Measurements from ENCODE around the gene LTF.
"Not testable (repeated sequence)": the region's sequence is repeated elsewhere in the genome, so short reads cannot be mapped to it uniquely, and the experiment has no call there.

The LTF gene

DNA sequence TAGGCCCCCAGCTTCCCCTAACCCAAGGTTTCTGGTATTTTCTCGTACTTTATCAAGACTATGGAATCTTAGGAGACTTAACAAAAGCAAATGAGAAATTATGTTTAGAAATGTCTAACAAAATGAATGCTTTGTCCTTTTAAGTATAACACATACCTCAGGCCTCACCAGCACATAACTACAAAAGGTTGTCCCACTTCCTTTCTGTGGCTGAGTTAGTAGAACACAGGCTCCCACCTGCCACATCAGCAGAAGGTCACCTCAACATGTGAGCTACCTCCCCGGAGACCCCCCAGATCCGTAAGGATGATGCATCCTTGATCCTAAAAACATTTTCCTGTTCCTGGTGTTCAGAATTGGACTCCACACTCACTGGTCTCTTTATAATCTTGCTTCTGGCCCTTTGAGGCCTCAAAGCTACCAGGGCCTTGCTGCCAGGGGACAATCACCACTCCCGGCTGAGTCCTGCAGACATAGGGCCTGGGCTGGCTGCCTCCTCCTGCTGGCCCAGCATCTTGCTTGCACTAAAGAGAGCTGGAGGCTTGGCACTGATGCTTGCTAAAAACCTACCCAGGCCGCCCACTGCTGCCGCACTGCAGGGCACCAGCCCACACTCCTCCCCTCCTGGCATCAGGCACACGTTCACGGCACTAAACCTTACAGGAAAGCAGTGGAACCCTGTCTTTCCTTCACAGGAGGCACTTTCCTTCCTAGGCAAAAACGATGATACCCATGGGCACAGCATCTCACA, 54.8 kb downstream of the LTF start:
- Mint-ChIP-seq H3K27me3 (ENCODE audit: low read depth) (peaks cover 9% of the 10 kb centered on the region), H3K4me1 (ENCODE audit: low read depth) (peaks cover 31% of the 10 kb centered on the region), H3K9me3 (no peaks in the 10 kb centered on the region), H3K27ac (no peak overlapping the region), H3K4me3 (peak overlapping the region; percentile 26), H3K36me3 (ENCODE audit: low read depth) (peaks cover 13% of the 10 kb centered on the region)

GRCh38 chr3:46408853-46409252, 55.9 kb downstream of the LTF start:
- H3K36me3 Mint-ChIP-seq (ENCODE audit: low read depth), result peaks cover 13% of the 10 kb centered on the region
- no peak overlapping the region for H3K4me3 Mint-ChIP-seq
- no peaks in the 10 kb centered on the region for H3K9me3 Mint-ChIP-seq
- H3K4me1 Mint-ChIP-seq (ENCODE audit: low read depth), result peaks cover 31% of the 10 kb centered on the region
- peak overlapping the region; percentile 41 for H3K27ac Mint-ChIP-seq
- peaks cover 7% of the 10 kb centered on the region for H3K27me3 Mint-ChIP-seq (ENCODE audit: low read depth)

DNA sequence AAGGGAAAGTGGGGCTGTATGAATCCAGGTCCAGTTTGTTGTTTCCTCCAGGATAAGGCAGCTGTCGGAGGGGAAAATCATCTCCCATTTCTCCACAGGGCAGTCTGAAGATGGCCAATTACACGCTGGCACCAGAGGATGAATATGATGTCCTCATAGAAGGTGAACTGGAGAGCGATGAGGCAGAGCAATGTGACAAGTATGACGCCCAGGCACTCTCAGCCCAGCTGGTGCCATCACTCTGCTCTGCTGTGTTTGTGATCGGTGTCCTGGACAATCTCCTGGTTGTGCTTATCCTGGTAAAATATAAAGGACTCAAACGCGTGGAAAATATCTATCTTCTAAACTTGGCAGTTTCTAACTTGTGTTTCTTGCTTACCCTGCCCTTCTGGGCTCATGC, 56.7 kb downstream of the LTF start:
- Mint-ChIP-seq H3K4me1 (ENCODE audit: low read depth) (peaks cover 31% of the 10 kb centered on the region), H3K4me3 (peak overlapping the region; percentile 80), H3K27ac (peak overlapping the region; percentile 91), H3K9me3 (peaks cover 2% of the 10 kb centered on the region), H3K27me3 (ENCODE audit: low read depth) (peaks cover 16% of the 10 kb centered on the region), H3K36me3 (ENCODE audit: low read depth) (peaks cover 13% of the 10 kb centered on the region)

DNA sequence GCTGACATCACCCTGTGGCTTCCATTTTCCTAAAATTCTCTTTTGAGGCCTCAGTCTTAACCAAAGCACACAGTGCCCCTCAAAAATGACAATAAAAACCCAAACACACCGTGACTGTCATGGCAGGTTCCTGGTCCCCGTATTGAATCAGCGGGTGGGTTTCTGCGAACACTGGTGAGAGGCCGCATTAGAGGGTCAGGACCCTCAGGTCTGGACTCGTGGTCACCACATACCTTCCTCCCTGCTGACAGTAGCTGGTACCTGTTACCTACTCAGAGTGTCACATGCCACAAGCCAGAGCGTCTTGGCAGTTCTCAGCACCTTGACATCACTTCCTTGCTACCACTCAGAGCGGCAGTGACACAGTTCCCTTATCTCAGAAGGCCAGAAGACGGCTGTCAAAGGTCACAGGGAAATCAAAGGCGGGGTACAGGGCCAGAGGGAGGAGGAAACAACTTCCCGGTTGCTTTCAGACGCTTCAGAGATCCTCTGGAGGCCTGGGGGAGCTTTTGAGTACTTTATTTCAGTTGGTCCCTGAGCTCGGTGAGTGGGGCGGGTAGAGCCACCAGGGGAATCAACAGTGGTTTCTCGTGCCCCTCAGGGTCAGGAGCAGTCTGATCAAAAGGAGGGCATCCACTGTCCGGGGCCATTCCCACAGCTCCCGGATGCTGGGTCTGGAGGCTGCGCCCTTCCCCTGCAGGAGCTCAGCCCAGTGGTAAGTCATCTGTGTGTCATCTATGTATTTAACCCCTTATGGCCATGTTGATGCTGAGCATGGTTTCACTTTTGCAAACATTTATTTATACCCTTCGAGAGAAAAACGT, 57.7 kb downstream of the LTF start, which contains the start of the genes CCR5AS and CCRL2:
CCR5AS (minus strand) TSS at position 279 of the 824 bp plus-strand sequence.
CCRL2 (plus strand) TSS at position 472 of the 824 bp plus-strand sequence. CDS start 821 bp downstream, outside the sequence.
- peaks cover 31% of the 10 kb centered on the region for H3K4me1 Mint-ChIP-seq (ENCODE audit: low read depth)
- peaks cover 20% of the 10 kb centered on the region for H3K27me3 Mint-ChIP-seq (ENCODE audit: low read depth)
- H3K36me3 Mint-ChIP-seq (ENCODE audit: low read depth), result peaks cover 16% of the 10 kb centered on the region
- H3K9me3 Mint-ChIP-seq, result peaks cover 4% of the 10 kb centered on the region
- H3K27ac Mint-ChIP-seq, result peak within 1 kb of the TSS; percentile 91
- peak within 1 kb of the TSS; percentile 80 for H3K4me3 Mint-ChIP-seq

DNA sequence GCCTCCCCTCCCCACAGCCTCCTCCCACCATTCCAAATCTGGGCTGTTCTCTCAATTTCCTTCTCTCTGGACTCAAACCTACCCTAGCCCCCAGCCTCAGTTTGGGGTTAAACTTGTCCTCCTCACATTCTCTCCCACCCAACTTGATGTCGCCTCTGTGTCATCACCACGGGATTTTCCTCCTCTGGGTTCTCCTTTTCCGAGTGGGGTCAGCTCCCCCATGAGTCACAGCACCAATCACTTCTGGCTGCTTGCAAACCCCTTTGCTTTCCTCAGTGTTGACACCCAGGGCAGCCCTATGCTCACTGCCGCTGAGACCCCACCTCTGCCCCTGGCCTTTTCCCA, 58.3 kb downstream of the LTF start:
- Mint-ChIP-seq H3K4me3 (no peak overlapping the region), H3K9me3 (peaks cover 4% of the 10 kb centered on the region), H3K27me3 (ENCODE audit: low read depth) (peaks cover 20% of the 10 kb centered on the region), H3K36me3 (ENCODE audit: low read depth) (peaks cover 16% of the 10 kb centered on the region), H3K27ac (peak overlapping the region; percentile 91), H3K4me1 (ENCODE audit: low read depth) (peaks cover 31% of the 10 kb centered on the region)

DNA sequence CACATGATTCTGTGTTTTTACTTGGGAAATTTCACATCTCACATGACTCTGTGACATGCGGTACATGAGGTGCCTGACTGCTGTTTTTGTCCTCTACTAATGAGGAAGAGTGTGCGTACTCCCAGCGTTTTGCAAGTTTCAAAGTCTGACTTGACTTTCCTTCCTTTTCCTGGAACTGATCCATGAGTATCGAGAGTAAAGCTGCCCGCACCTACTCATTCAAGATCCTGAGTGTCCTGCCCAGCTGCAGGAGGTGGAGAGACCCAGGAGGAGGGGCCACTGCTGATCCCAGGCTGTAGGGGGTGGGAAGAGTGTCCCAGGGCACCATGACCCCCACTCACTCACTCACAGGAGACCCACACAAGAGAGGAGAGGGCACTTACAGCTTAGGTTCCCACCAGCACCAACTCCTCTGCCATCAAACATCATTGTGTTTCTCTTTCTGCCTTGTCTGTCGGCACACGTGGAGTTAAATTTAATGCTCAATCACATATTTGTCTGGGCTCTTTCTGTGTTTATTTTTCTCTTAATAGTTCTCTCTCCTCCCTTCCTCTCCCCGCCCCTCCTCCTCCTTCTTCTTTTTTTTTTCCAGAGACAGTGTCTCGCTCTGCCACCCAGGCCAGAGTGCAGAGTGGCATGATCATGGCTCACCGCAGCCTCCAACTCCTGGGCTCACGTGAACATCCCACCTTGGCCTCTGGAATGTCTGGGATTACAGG, 59.2 kb downstream of the LTF start:
- H3K4me3 Mint-ChIP-seq, result no peak overlapping the region
- H3K4me1 Mint-ChIP-seq (ENCODE audit: low read depth), result peaks cover 31% of the 10 kb centered on the region
- H3K36me3 Mint-ChIP-seq (ENCODE audit: low read depth), result peaks cover 16% of the 10 kb centered on the region

GRCh38 chr3:46402902-46403301, 61.8 kb downstream of the LTF start:
- peaks cover 20% of the 10 kb centered on the region for H3K27me3 Mint-ChIP-seq (ENCODE audit: low read depth)
- H3K4me3 Mint-ChIP-seq; H3K9me3 Mint-ChIP-seq; H3K27ac Mint-ChIP-seq; H3K36me3 Mint-ChIP-seq (ENCODE audit: low read depth): not testable (repeated sequence)
- H3K4me1 Mint-ChIP-seq (ENCODE audit: low read depth), result peaks cover 16% of the 10 kb centered on the region

More for the DNA sequence above, 59.2 kb downstream of the LTF start:
- Mint-ChIP-seq H3K27ac (no peak overlapping the region), H3K27me3 (ENCODE audit: low read depth) (peaks cover 20% of the 10 kb centered on the region), H3K9me3 (peaks cover 4% of the 10 kb centered on the region)

DNA sequence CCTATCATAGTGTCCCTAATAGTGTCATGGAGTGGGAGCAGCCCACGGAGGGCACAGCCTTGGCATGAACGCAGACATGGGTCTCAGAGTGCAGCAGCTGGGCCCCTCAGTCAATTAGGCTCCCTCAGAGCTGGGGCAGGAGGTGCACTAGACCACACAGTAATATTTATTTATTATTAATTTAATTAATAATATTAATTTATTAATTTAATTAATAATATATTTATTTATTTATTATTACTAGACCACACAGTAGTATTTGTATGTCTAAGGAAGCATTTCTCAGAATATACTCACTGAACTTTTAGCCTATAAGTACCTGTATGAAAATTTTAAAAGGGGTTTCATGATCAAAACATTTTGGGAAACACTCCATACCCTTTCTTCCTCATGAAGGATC, 63.1 kb downstream of the LTF start:
- Mint-ChIP-seq H3K36me3 (ENCODE audit: low read depth) (peaks cover 3% of the 10 kb centered on the region), H3K9me3 (peaks cover 4% of the 10 kb centered on the region), H3K4me3 (no peak overlapping the region), H3K27me3 (ENCODE audit: low read depth) (peaks cover 17% of the 10 kb centered on the region), H3K27ac (no peak overlapping the region), H3K4me1 (ENCODE audit: low read depth) (peaks cover 8% of the 10 kb centered on the region)

DNA sequence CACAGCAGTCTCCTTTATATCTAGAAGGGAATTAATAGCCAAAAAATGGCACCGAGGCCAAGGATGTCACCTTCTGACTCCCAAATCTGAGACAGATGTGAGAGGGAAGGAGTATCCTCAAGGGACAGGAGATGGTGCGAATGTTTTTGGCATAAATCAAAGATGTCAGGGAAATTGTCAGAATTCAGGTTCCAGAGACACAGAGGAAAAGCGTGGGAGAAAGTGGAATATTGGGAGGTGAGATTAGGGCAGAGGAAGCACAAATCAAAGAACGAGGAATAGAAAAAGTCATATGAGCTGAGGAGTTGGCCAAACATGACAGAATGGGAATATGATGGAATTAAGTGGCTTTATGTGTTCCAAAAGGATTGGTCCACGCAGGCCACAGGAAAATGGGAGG, 63.9 kb downstream of the LTF start:
- no peak overlapping the region for H3K27ac Mint-ChIP-seq
- peaks cover 3% of the 10 kb centered on the region for H3K36me3 Mint-ChIP-seq (ENCODE audit: low read depth)
- peaks cover 4% of the 10 kb centered on the region for H3K9me3 Mint-ChIP-seq
- H3K4me3 Mint-ChIP-seq, result no peak overlapping the region
- peaks cover 15% of the 10 kb centered on the region for H3K27me3 Mint-ChIP-seq (ENCODE audit: low read depth)
- peaks cover 5% of the 10 kb centered on the region for H3K4me1 Mint-ChIP-seq (ENCODE audit: low read depth)

- Mint-ChIP-seq H3K27ac (no peak overlapping the region), H3K36me3 (ENCODE audit: low read depth) (peaks cover 3% of the 10 kb centered on the region), H3K4me1 (ENCODE audit: low read depth) (peaks cover 9% of the 10 kb centered on the region), H3K9me3 (peaks cover 4% of the 10 kb centered on the region), H3K27me3 (ENCODE audit: low read depth) (peaks cover 15% of the 10 kb centered on the region), H3K4me3 (no peak overlapping the region)
Measured at GRCh38 chr3:46400000-46400734, 64.5 kb downstream of the LTF start.

DNA sequence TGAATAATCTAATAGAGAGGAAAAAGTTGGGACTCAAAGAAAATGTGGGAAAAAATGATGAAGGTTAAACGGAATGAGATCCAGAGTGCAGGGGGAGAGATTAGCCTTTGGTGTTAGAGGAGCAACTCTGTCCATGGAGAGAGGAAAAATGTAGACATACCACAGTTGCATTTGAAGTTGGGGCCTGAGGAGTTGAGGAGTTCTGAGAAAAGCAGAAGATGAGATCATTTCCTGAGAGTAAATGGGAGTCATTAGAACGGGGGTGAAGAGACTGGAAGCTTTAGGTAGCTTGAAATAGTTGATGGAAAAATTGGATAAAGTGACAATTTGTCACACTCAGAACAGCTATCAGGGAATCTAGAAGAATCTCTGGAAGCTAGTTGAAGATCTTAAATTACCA, 65.1 kb downstream of the LTF start:
- Mint-ChIP-seq H3K4me1 (ENCODE audit: low read depth) (peaks cover 9% of the 10 kb centered on the region), H3K4me3 (no peak overlapping the region), H3K27ac (no peak overlapping the region), H3K9me3 (peaks cover 4% of the 10 kb centered on the region), H3K36me3 (ENCODE audit: low read depth) (peaks cover 5% of the 10 kb centered on the region), H3K27me3 (ENCODE audit: low read depth) (peaks cover 21% of the 10 kb centered on the region)

GRCh38 chr3:46399098-46399497, 65.6 kb downstream of the LTF start:
- H3K36me3 Mint-ChIP-seq (ENCODE audit: low read depth), result peaks cover 5% of the 10 kb centered on the region
- peaks cover 21% of the 10 kb centered on the region for H3K27me3 Mint-ChIP-seq (ENCODE audit: low read depth)
- H3K4me1 Mint-ChIP-seq (ENCODE audit: low read depth), result peaks cover 9% of the 10 kb centered on the region
- H3K9me3 Mint-ChIP-seq, result peaks cover 4% of the 10 kb centered on the region
- no peak overlapping the region for H3K27ac Mint-ChIP-seq
- H3K4me3 Mint-ChIP-seq, result no peak overlapping the region

DNA sequence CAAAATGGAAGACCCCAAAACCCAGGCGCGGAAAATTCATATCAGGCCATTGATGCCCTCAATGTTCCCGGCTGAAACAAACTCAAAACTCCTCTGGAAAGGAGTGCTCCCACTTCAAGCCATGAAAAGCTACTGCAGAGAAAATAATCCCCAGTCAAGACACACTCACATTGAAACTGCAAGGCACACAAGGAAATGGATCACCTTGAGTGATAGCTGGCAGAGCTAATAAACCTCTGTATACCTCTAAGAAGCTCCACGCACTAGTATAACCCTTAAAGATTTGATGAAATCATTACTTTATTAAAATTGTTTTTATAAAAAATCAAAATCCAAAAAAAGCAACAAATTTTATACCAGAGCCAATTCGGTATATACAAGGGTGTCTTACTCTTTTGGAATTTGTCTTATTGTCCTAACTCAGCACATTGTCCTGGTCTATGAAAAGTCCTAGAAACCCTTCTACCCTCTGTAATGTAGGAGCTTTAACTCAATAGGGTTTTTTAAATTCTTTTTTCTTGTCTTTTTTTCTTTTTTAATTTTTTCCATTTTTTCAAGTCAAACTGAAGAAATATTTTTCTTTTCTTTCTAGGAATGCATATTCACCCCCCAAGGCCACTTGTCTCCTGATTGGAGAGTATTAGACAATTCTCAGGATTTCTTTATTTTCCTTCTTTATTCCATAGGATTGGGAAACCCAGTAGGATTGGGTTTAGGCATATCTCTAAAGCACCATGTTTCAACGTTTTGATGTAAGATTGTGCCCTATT, 66.3 kb downstream of the LTF start:
- H3K27ac Mint-ChIP-seq, result no peak overlapping the region
- no peak overlapping the region for H3K4me3 Mint-ChIP-seq
- H3K36me3 Mint-ChIP-seq (ENCODE audit: low read depth), result peaks cover 5% of the 10 kb centered on the region
- peaks cover 4% of the 10 kb centered on the region for H3K9me3 Mint-ChIP-seq
- peaks cover 14% of the 10 kb centered on the region for H3K27me3 Mint-ChIP-seq (ENCODE audit: low read depth)
- peaks cover 9% of the 10 kb centered on the region for H3K4me1 Mint-ChIP-seq (ENCODE audit: low read depth)
